Common myeloid progenitor, CD34-positive (primary cell): ENCODE results near the gene METTL5.
A peak's percentile ranks its signal among the peaks of the same experiment; 100 is the strongest.

Experiments
- CTCF ChIA-PET: fragments of 350-600 bp; sonication (Branson Sonifier 250); formaldehyde crosslinking; loops from one replicate; lab custom pipeline; 2021; ENCODE audit warnings: antibody characterized with exemption; lab: Charles Lee
- POLR2A ChIA-PET: fragments of 350-600 bp; sonication (Branson Sonifier 250); formaldehyde crosslinking; loops from one replicate; lab custom pipeline; 2021; ENCODE audit warnings: antibody characterized with exemption; lab: Charles Lee
- DNase-seq, 3 donors: peaks; one replicate each; pipeline versions ENCODE4 v3.0.0 to v3.0.0-alpha.2; 2013
- H3K27ac ChIP-seq, 2 experiments: 1 replicate in 1 of 2; 2 replicates in 1 of 2; pipeline ENCODE4 v1.7.0; 2013; ENCODE audit warnings: inconsistent platforms in 2 of 2, low read length in 2 of 2, mild to moderate bottlenecking in 2 of 2, low read depth in 1 of 2, moderate library complexity in 1 of 2; ENCODE audit not compliant: severe bottlenecking in 2 of 2, insufficient read depth in 1 of 2, poor library complexity in 1 of 2
- H3K27me3 ChIP-seq, 5 experiments: replicated peaks in 2 of 5; 1 replicate in 3 of 5; 2 replicates in 2 of 5; pipeline versions ENCODE4 v1.6.1 to v1.7.0; 2013; ENCODE audit warnings: low read length in 4 of 5, mild to moderate bottlenecking in 2 of 5, moderate library complexity in 2 of 5, inconsistent platforms in 1 of 5; ENCODE audit not compliant: insufficient read depth in 5 of 5, control insufficient read depth in 4 of 5
- H3K36me3 ChIP-seq, 4 experiments: 1 replicate in 2 of 4; 2 replicates in 2 of 4; pipeline versions ENCODE4 v1.6.1 to v1.7.0; 2013; ENCODE audit warnings: low read length in 3 of 4, control low read depth in 1 of 4, mild to moderate bottlenecking in 1 of 4; ENCODE audit not compliant: control insufficient read depth in 4 of 4, insufficient read depth in 4 of 4
- H3K4me1 ChIP-seq, 4 experiments: 1 replicate in 3 of 4; 2 replicates in 1 of 4; pipeline versions ENCODE4 v1.6.1 to v1.7.1; 2013; ENCODE audit warnings: low read length in 3 of 4, mild to moderate bottlenecking in 3 of 4, control low read depth in 1 of 4, inconsistent platforms in 1 of 4, moderate library complexity in 1 of 4; ENCODE audit not compliant: control insufficient read depth in 4 of 4, insufficient read depth in 4 of 4; ENCODE audit errors: control extremely low read depth in 1 of 4
- H3K4me3 ChIP-seq, 7 experiments: 1 replicate in 4 of 7; 2 replicates in 3 of 7; pipeline versions ENCODE4 v1.5.1 to v1.7.0; 2013; ENCODE audit warnings: mild to moderate bottlenecking in 7 of 7, low read length in 6 of 7, moderate library complexity in 6 of 7, inconsistent platforms in 2 of 7, low read depth in 2 of 7, control low read depth in 1 of 7; ENCODE audit not compliant: insufficient read depth in 4 of 7, control insufficient read depth in 1 of 7; ENCODE audit errors: extremely low read depth in 1 of 7
- H3K9me3 ChIP-seq, 5 experiments: 1 replicate in 4 of 5; 2 replicates in 1 of 5; pipeline versions ENCODE4 v1.6.1 to v1.7.1; 2013; ENCODE audit warnings: low read length in 4 of 5, mild to moderate bottlenecking in 2 of 5, inconsistent platforms in 1 of 5, low read depth in 1 of 5, moderate library complexity in 1 of 5; ENCODE audit not compliant: control insufficient read depth in 4 of 5, insufficient read depth in 2 of 5; ENCODE audit errors: control extremely low read depth in 1 of 5
- WGBS: methylation state at CpG from one replicate; pipeline ENCODE4 v1.1.5; 2013; ENCODE audit not compliant: insufficient coverage; 5-methylcytosine and 5-hydroxymethylcytosine counted together

The METTL5 gene

GRCh38 chr2:169795181-169795580, 29.5 kb downstream of the METTL5 start:
- ChIA-PET POLR2A (no interaction called here), CTCF (interaction anchor here (0.8 to 1.8 kb wide), 8 partner anchors 19 to 1103 kb away, joined by 3 to 7 read pairs (median 3); partner anchors contain the start of genes BBS5 and METTL5)
- H3K4me3 ChIP-seq: no peak overlapping the region
- H3K4me1 ChIP-seq: peaks cover 6 to 12% (median 9%) of the 10 kb centered on the region in 4 experiments
- no peaks in the 10 kb centered on the region for H3K36me3 ChIP-seq
- no peaks in the 10 kb centered on the region for H3K27me3 ChIP-seq
- H3K9me3 ChIP-seq: no peaks in the 10 kb centered on the region
- 27% methylated on average over 1 of the region's 2 CpGs for WGBS
- H3K27ac ChIP-seq: no peak overlapping the region
- no peak for DNase-seq

- H3K4me3 ChIP-seq: no peak overlapping the region
- ChIA-PET POLR2A (no interaction called here), CTCF (interaction anchor here (0.7 to 3.6 kb wide), 8 partner anchors 10 to 283 kb away, joined by 3 to 13 read pairs (median 5); partner anchors contain the start of genes CFAP210 and PHOSPHO2)
- no peaks in the 10 kb centered on the region for H3K9me3 ChIP-seq
- DNase-seq: no peak
- H3K4me1 ChIP-seq: peaks cover 0 to 12% (median 2%) of the 10 kb centered on the region in 4 experiments
- WGBS: no CpG with 5 or more reads among the region's 5 CpGs
- no peaks in the 10 kb centered on the region for H3K27me3 ChIP-seq
- H3K27ac ChIP-seq: no peak overlapping the region
- H3K36me3 ChIP-seq: no peaks in the 10 kb centered on the region
Measured at GRCh38 chr2:169790581-169790980, 34.1 kb downstream of the METTL5 start.

GRCh38 chr2:169782513-169782912, 42.2 kb downstream of the METTL5 start:
- WGBS: no CpG with 5 or more reads among the region's 1 CpG
- ChIA-PET CTCF (interaction anchor here (1.7 kb wide), 1 partner anchor 9 kb away, joined by 4 read pairs; no protein-coding TSS in a partner anchor), POLR2A (no interaction called here)

GRCh38 chr2:169781249-169782013, 43.3 kb downstream of the METTL5 start:
- Histone ChIP-seq H3K4me1 (peaks cover 0 to 12% (median 1%) of the 10 kb centered on the region in 4 experiments), H3K27me3 (no peaks in the 10 kb centered on the region), H3K9me3 (no peaks in the 10 kb centered on the region), H3K27ac (no peak overlapping the region), H3K4me3 (no peak overlapping the region), H3K36me3 (no peaks in the 10 kb centered on the region)
- WGBS: no CpG with 5 or more reads among the region's 4 CpGs
- CTCF ChIA-PET: interaction anchor here (1.7 kb wide), 1 partner anchor 8 kb away, joined by 4 read pairs; no protein-coding TSS in a partner anchor
- POLR2A ChIA-PET: no interaction called here
- no peak for DNase-seq

More at GRCh38 chr2:169782513-169782912, 42.2 kb downstream of the METTL5 start:
- Histone ChIP-seq H3K27me3 (no peaks in the 10 kb centered on the region), H3K27ac (no peak overlapping the region), H3K9me3 (no peaks in the 10 kb centered on the region), H3K36me3 (no peaks in the 10 kb centered on the region), H3K4me1 (peaks cover 0 to 11% (median 1%) of the 10 kb centered on the region in 4 experiments), H3K4me3 (no peak overlapping the region)
- DNase-seq: no peak

GRCh38 chr2:169778446-169778845, 46.3 kb downstream of the METTL5 start:
- Histone ChIP-seq H3K36me3 (no peaks in the 10 kb centered on the region), H3K9me3 (no peaks in the 10 kb centered on the region), H3K27ac (no peak overlapping the region), H3K4me3 (no peak overlapping the region), H3K27me3 (no peaks in the 10 kb centered on the region), H3K4me1 (peaks cover 0 to 22% (median 1%) of the 10 kb centered on the region in 4 experiments)
- CTCF ChIA-PET: no interaction called here
- peak in 2 of 3 donors; percentile 21 to 44 for DNase-seq
- POLR2A ChIA-PET: no interaction called here
- WGBS: 20% methylated on average over 2 of the region's 3 CpGs

GRCh38 chr2:169776252-169776761, 48.4 kb downstream of the METTL5 start:
- Histone ChIP-seq H3K4me1 (peaks cover 0 to 22% (median 1%) of the 10 kb centered on the region in 4 experiments), H3K27me3 (no peaks in the 10 kb centered on the region), H3K36me3 (no peaks in the 10 kb centered on the region), H3K9me3 (no peaks in the 10 kb centered on the region), H3K4me3 (no peak overlapping the region), H3K27ac (no peak overlapping the region)
- CTCF ChIA-PET: interaction anchor here (1.2 to 2.8 kb wide), 6 partner anchors 8 to 249 kb away, joined by 3 to 11 read pairs (median 5); no protein-coding TSS in a partner anchor
- POLR2A ChIA-PET: no interaction called here
- 20% methylated on average over 1 of the region's 2 CpGs for WGBS
- no peak for DNase-seq
